Loucy (cell line): ENCODE results near the gene PPP2R2B.

Experiments
- H2AFZ ChIP-seq: fragments of 200-600 bp; sonication (generic); 2 replicates; pipeline ENCODE4 v1.6.0; 2016; ENCODE audit warnings: antibody characterized with exemption, mild to moderate bottlenecking, low read length, moderate library complexity
- H3F3A ChIP-seq: fragments of 200-600 bp; 2 replicates; pipeline ENCODE4 v1.6.0; 2016; ENCODE audit warnings: antibody characterized with exemption, low read depth, mild to moderate bottlenecking
- H3K27me3 ChIP-seq: fragments of 200-600 bp; sonication (generic); 2 replicates; pipeline ENCODE4 v1.6.1; 2014; ENCODE audit warnings: low read length, mild to moderate bottlenecking; ENCODE audit not compliant: insufficient read depth, poor library complexity, severe bottlenecking
- H3K36me3 ChIP-seq: fragments of 200-600 bp; sonication (generic); 2 replicates; pipeline ENCODE4 v1.6.1; 2016; ENCODE audit warnings: low read length; ENCODE audit not compliant: insufficient read depth
- H3K4me1 ChIP-seq: fragments of 200-600 bp; sonication (generic); 2 replicates; pipeline ENCODE4 v1.5.1; 2014; ENCODE audit warnings: low read length, mild to moderate bottlenecking; ENCODE audit not compliant: insufficient read depth, poor library complexity, severe bottlenecking
- H3K4me2 ChIP-seq: fragments of 200-600 bp; sonication (generic); 2 replicates; pipeline ENCODE4 v1.6.0; 2014; ENCODE audit warnings: antibody characterized with exemption, low read length, low read depth, mild to moderate bottlenecking; ENCODE audit not compliant: poor library complexity, severe bottlenecking
- H3K4me3 ChIP-seq: fragments of 200-600 bp; sonication (generic); 2 replicates; pipeline ENCODE4 v1.5.1; 2014; ENCODE audit warnings: low read length, mild to moderate bottlenecking, mixed read lengths; ENCODE audit not compliant: poor library complexity, severe bottlenecking
- H3K79me2 ChIP-seq: fragments of 200-600 bp; sonication (generic); 2 replicates; pipeline ENCODE4 v1.6.1; 2014; ENCODE audit warnings: low read length; ENCODE audit not compliant: insufficient read depth
- H3K9ac ChIP-seq: fragments of 200-600 bp; sonication (generic); 2 replicates; pipeline ENCODE4 v1.6.0; 2014; ENCODE audit warnings: mild to moderate bottlenecking, low read depth, low read length, moderate library complexity; ENCODE audit not compliant: poor library complexity, severe bottlenecking
- H3K9me2 ChIP-seq: fragments of 200-600 bp; sonication (generic); replicated peaks from 2 replicates; pipeline ENCODE4 v1.6.1; 2016; ENCODE audit warnings: low read depth, low read length, mixed read lengths
- H3K9me3 ChIP-seq: fragments of 200-600 bp; sonication (generic); 2 replicates; pipeline ENCODE4 v1.6.1; 2014; ENCODE audit warnings: mild to moderate bottlenecking, antibody characterized with exemption, low read length, low read depth; ENCODE audit not compliant: insufficient read depth
- H4K20me1 ChIP-seq: fragments of 200-600 bp; sonication (generic); 2 replicates; pipeline ENCODE4 v1.6.0; 2014; ENCODE audit warnings: antibody characterized with exemption, low read length, mild to moderate bottlenecking; ENCODE audit not compliant: insufficient read depth, poor library complexity, severe bottlenecking
- CTCF ChIP-seq: fragments of 200-600 bp; sonication (generic); conservative IDR thresholded peaks from 2 replicates; pipeline ENCODE4 v1.5.1; 2014; ENCODE audit warnings: mild to moderate bottlenecking, antibody characterized with exemption, low read length
- EZH2phosphoT487 ChIP-seq: fragments of 200-600 bp; IDR thresholded peaks from 2 replicates; pipeline ENCODE4 v1.6.1; 2018; ENCODE audit warnings: antibody characterized with exemption, mild to moderate bottlenecking, moderate library complexity, borderline replicate concordance

Gene PPP2R2B

GRCh38 chr5:146878476-146879172, at the start of gene PPP2R2B:
PPP2R2B (minus strand) TSS chr5:146878757.
- no peaks in the 10 kb centered on the region for H3K9me3 ChIP-seq
- no peak for TF ChIP-seq CTCF
- TF ChIP-seq EZH2phosphoT487: no peak
- no peak within 1 kb of the TSS for H3K4me3 ChIP-seq
- no peaks in the 10 kb centered on the region for H4K20me1 ChIP-seq
- H3K79me2 ChIP-seq: no peaks in the 10 kb centered on the region
- no peak within 1 kb of the TSS for H3K9ac ChIP-seq
- no peaks in the 10 kb centered on the region for H3K27me3 ChIP-seq
- no peaks in the 10 kb centered on the region for H3K36me3 ChIP-seq
- H3K9me2 ChIP-seq: no peaks in the 10 kb centered on the region
- H3K4me2 ChIP-seq: no peak within 1 kb of the TSS
- H3F3A ChIP-seq: no peaks in the 10 kb centered on the region
- no peak within 1 kb of the TSS for H2AFZ ChIP-seq
- H3K4me1 ChIP-seq: no peaks in the 10 kb centered on the region

- Histone ChIP-seq H3F3A (no peaks in the 10 kb centered on the region), H3K4me2 (no peak overlapping the region), H3K79me2 (no peaks in the 10 kb centered on the region), H3K4me1 (no peaks in the 10 kb centered on the region), H3K9ac (no peak overlapping the region), H3K9me3 (no peaks in the 10 kb centered on the region), H2AFZ (no peak overlapping the region), H3K27me3 (no peaks in the 10 kb centered on the region), H3K4me3 (no peak overlapping the region), H3K36me3 (no peaks in the 10 kb centered on the region), H4K20me1 (no peaks in the 10 kb centered on the region), H3K9me2 (no peaks in the 10 kb centered on the region)
- TF ChIP-seq CTCF (no peak), EZH2phosphoT487 (no peak)
Observed at GRCh38 chr5:146924132-146924531, 45.6 kb upstream of the PPP2R2B start.

- Histone ChIP-seq H3K9ac (no peak overlapping the region), H3K4me2 (no peak overlapping the region), H2AFZ (no peak overlapping the region), H3K4me3 (no peak overlapping the region), H3K4me1 (no peaks in the 10 kb centered on the region), H3K36me3 (no peaks in the 10 kb centered on the region), H4K20me1 (no peaks in the 10 kb centered on the region), H3K27me3 (no peaks in the 10 kb centered on the region), H3K79me2 (no peaks in the 10 kb centered on the region), H3K9me3 (no peaks in the 10 kb centered on the region), H3K9me2 (no peaks in the 10 kb centered on the region), H3F3A (no peaks in the 10 kb centered on the region)
- TF ChIP-seq EZH2phosphoT487 (no peak), CTCF (no peak)
Observed at GRCh38 chr5:146921225-146921624, 42.7 kb upstream of the PPP2R2B start.
